IMR-90 (cell line): ENCODE results near the gene SLC2A6. TPM values are rescaled to one million over a fixed set of nuclear protein-coding genes. Genes with fewer than 3 reads are reported as not detected.

Experiments
- ATAC-seq: fragments of 200-7000 bp; cut with Tn5 transposase; 2 replicates; pipeline ENCODE4 v1.9.1; 2020; ENCODE audit warnings: low read depth, mild to moderate bottlenecking, moderate library complexity
- BruUV-seq: library from RNA; stranded (reverse); fragments of 400-500 nt; replicated peaks from 2 replicates; lab custom pipeline; 2021; lab: Mats Ljungman, UMichigan
- CTCF ChIA-PET: fragments of 300-600 bp; formaldehyde crosslinking; extraction: SDS; loops from one replicate; lab custom pipeline; 2021; ENCODE audit warnings: antibody characterized with exemption; lab: Yijun Ruan, JAX
- POLR2A ChIA-PET: fragments of 300-600 bp; sonication (Branson Sonifier 250); formaldehyde crosslinking; loops from one replicate; lab custom pipeline; 2022; ENCODE audit warnings: antibody characterized with exemption; ENCODE audit not compliant: unreplicated experiment; lab: Charles Lee
- DNase-seq: peaks from one replicate; pipeline ENCODE4 v3.0.0; 2013
- H2AFZ ChIP-seq: replicated peaks from 2 replicates; pipeline ENCODE3; 2013; ENCODE audit warnings: low read length, mild to moderate bottlenecking; ENCODE audit not compliant: poor library complexity
- H2AK5ac ChIP-seq: 2 replicates; pipeline ENCODE4 v1.6.1; 2013; ENCODE audit warnings: low read depth, low read length, inconsistent platforms
- H2AK9ac ChIP-seq: replicated peaks from 2 replicates; pipeline ENCODE3; 2013; ENCODE audit warnings: mild to moderate bottlenecking, low read depth, low read length, moderate library complexity; ENCODE audit not compliant: poor library complexity
- H2BK120ac ChIP-seq: 2 replicates; pipeline ENCODE4 v1.6.1; 2013; ENCODE audit warnings: low read depth, low read length, inconsistent platforms
- H2BK15ac ChIP-seq: 3 replicates; pipeline ENCODE4 v1.6.1; 2013; ENCODE audit warnings: low read depth, low read length, inconsistent platforms
- H2BK20ac ChIP-seq: 2 replicates; pipeline ENCODE4 v1.6.1; 2013; ENCODE audit warnings: low read depth, mild to moderate bottlenecking, inconsistent platforms, low read length, moderate library complexity
- H2BK5ac ChIP-seq: 2 replicates; pipeline ENCODE4 v1.6.1; 2013; ENCODE audit warnings: mild to moderate bottlenecking, low read depth, low read length, inconsistent platforms; ENCODE audit not compliant: poor library complexity, severe bottlenecking
- H3K14ac ChIP-seq: replicated peaks from 2 replicates; pipeline ENCODE4 v1.6.1; 2013; ENCODE audit warnings: low read depth, low read length, inconsistent platforms
- H3K18ac ChIP-seq: 2 replicates; pipeline ENCODE4 v1.6.1; 2013; ENCODE audit warnings: low read depth, low read length, control low read depth
- H3K23ac ChIP-seq: 2 replicates; pipeline ENCODE4 v1.6.1; 2013; ENCODE audit warnings: low read depth, low read length, inconsistent platforms
- H3K27ac ChIP-seq: 2 replicates; pipeline ENCODE4 v1.5.1; 2013; ENCODE audit warnings: mild to moderate bottlenecking, control low read depth, low read length; ENCODE audit not compliant: insufficient read depth
- H3K27me3 ChIP-seq: 2 replicates; pipeline ENCODE4 v1.6.1; 2013; ENCODE audit warnings: low read length; ENCODE audit not compliant: control insufficient read depth, insufficient read depth
- H3K36me3 ChIP-seq: 2 replicates; pipeline ENCODE4 v1.6.1; 2013; ENCODE audit warnings: low read length, mixed read lengths; ENCODE audit not compliant: control insufficient read depth, insufficient read depth
- H3K4ac ChIP-seq: 2 replicates; pipeline ENCODE4 v1.6.1; 2013; ENCODE audit warnings: low read depth, low read length, inconsistent platforms
- H3K4me1 ChIP-seq: 2 replicates; pipeline ENCODE4 v1.6.1; 2013; ENCODE audit warnings: low read length, mixed read lengths; ENCODE audit not compliant: control insufficient read depth, insufficient read depth
- H3K4me2 ChIP-seq: 2 replicates; pipeline ENCODE4 v1.6.1; 2013; ENCODE audit warnings: low read depth, mild to moderate bottlenecking, control low read depth, low read length, moderate library complexity
- H3K4me3 ChIP-seq: 2 replicates; pipeline ENCODE4 v1.5.1; 2013; ENCODE audit warnings: low read depth, mild to moderate bottlenecking, control low read depth, low read length, moderate library complexity; ENCODE audit not compliant: insufficient read depth
- H3K56ac ChIP-seq: 2 replicates; pipeline ENCODE4 v1.6.1; 2013; ENCODE audit warnings: low read length, inconsistent platforms; ENCODE audit not compliant: insufficient read depth; ENCODE audit errors: extremely low read depth
- H3K79me1 ChIP-seq, 2 experiments: 2 replicates each; pipeline ENCODE4 v1.6.1; 2013; ENCODE audit warnings: low read length in 2 of 2, inconsistent platforms in 1 of 2, low read depth in 1 of 2
- H3K9ac ChIP-seq: 2 replicates; pipeline ENCODE4 v1.6.1; 2013; ENCODE audit warnings: low read depth, low read length, control low read depth
- H3K9me1 ChIP-seq: 2 replicates; pipeline ENCODE4 v1.6.1; 2013; ENCODE audit warnings: low read length, inconsistent platforms; ENCODE audit not compliant: insufficient read depth
- H3K9me3 ChIP-seq: 2 replicates; pipeline ENCODE4 v1.6.1; 2013; ENCODE audit warnings: low read length; ENCODE audit not compliant: control insufficient read depth, insufficient read depth
- H4K20me1 ChIP-seq: 2 replicates; pipeline ENCODE4 v1.6.1; 2013; ENCODE audit warnings: low read length, inconsistent platforms; ENCODE audit not compliant: insufficient read depth
- H4K5ac ChIP-seq: 2 replicates; pipeline ENCODE4 v1.6.1; 2013; ENCODE audit warnings: mild to moderate bottlenecking, low read depth, low read length, control low read depth
- H4K8ac ChIP-seq, 2 experiments: 2 replicates each; pipeline ENCODE4 v1.6.1; 2013; ENCODE audit warnings: low read depth in 2 of 2, low read length in 2 of 2, control low read depth in 1 of 2, inconsistent platforms in 1 of 2
- H4K91ac ChIP-seq: 2 replicates; pipeline ENCODE4 v1.6.1; 2013; ENCODE audit warnings: low read depth, low read length, inconsistent platforms; ENCODE audit not compliant: insufficient read depth
- WGBS, 2 experiments: methylation state at CpG; one replicate each; pipeline versions ENCODE4 v1.1.5 to v1.1.7; 2013; ENCODE audit warnings: missing lambda C conversion rate in 2 of 2; ENCODE audit not compliant: insufficient read length in 1 of 2; ENCODE audit errors: extremely low coverage in 2 of 2; 5-methylcytosine and 5-hydroxymethylcytosine counted together
- dilution Hi-C: fragments of 300-500 bp; cut with HindIII; formaldehyde crosslinking; loops from one replicate; pipeline ENCODE4 v1.14.3; 2018; ENCODE audit warnings: low sequenced_read_pairs; ENCODE audit not compliant: unreplicated experiment
- in situ Hi-C: fragments of 300-500 bp; cut with MboI; formaldehyde crosslinking; loops from 3 replicates; pipeline ENCODE4 v1.14.3; 2019; ENCODE audit warnings: low sequenced_read_pairs, inconsistent platforms, mixed read lengths
- intact Hi-C: fragments of 100-400 bp; cut with micrococcal nuclease; formaldehyde crosslinking; loops from 2 replicates; pipeline ENCODE4 v1.10.0; 2022
- polyA plus RNA-seq, 3 experiments: library from polyadenylated mRNA; depleted of rRNA; stranded (reverse); fragments of >200 nt; gene quantifications; 2 replicates each; pipeline ENCODE4 v1.2.3, GENCODE V29; 2012; ENCODE audit warnings: low replicate concordance in 1 of 3
- total RNA-seq: library from RNA; depleted of rRNA; stranded (reverse); fragments of >200 nt; gene quantifications from 2 replicates; pipeline ENCODE4 v1.2.3, GENCODE V29; 2012
- TF ChIP-seq, protein P1 (sequence below): fragments of 150-350 bp; IDR thresholded peaks from 2 replicates; pipeline ENCODE4 v1.6.1; 2017; ENCODE audit warnings: mild to moderate bottlenecking, antibody characterized with exemption, low read length, low read depth
- TF ChIP-seq, protein P2 (sequence below): fragments of 150-350 bp; IDR thresholded peaks from 2 replicates; pipeline ENCODE4 v1.6.1; 2016; ENCODE audit warnings: low read depth, mild to moderate bottlenecking, low read length, moderate library complexity, borderline replicate concordance

SLC2A6 gene
- total and polyA plus RNA-seq, 2 of the 4 experiments (the other 2 are of a cell fraction), result 2.9 to 8.5 TPM

- dilution Hi-C loops (no loop called here), intact Hi-C loops (no loop called here), in situ Hi-C loops (no loop called here)
- Histone ChIP-seq H4K91ac (no peak overlapping the region), H3K9me1 (peaks cover 8% of the 10 kb centered on the region), H3K36me3 (peaks cover 4% of the 10 kb centered on the region; the same call in 1 of the 2 replicates), H3K56ac (no peak overlapping the region), H2BK5ac (no peak overlapping the region), H2AK9ac (no peak overlapping the region), H3K4me3 (peak overlapping the region; percentile 4; the same call in 1 of the 2 replicates), H3K4me1 (peaks cover under 1% of the 10 kb centered on the region; the same call in 1 of the 2 replicates), H3K23ac (no peak overlapping the region), H2AK5ac (no peak overlapping the region), H4K5ac (no peak overlapping the region), H4K8ac (no peak overlapping the region), H2BK120ac (no peak overlapping the region), H2AFZ (peak overlapping the region; percentile 79), H3K79me1 (no peaks in the 10 kb centered on the region), H3K27me3 (peaks cover 15% of the 10 kb centered on the region), H2BK15ac (no peak overlapping the region), H2BK20ac (no peak overlapping the region), H3K14ac (no peak overlapping the region), H3K27ac (no peak overlapping the region), H3K9me3 (no peaks in the 10 kb centered on the region), H3K18ac (no peak overlapping the region), H3K4me2 (peak overlapping the region; percentile 55; the same call in 1 of the 2 replicates), H4K20me1 (peaks cover under 1% of the 10 kb centered on the region; the same call in 1 of the 2 replicates), H3K9ac (no peak overlapping the region), H3K4ac (no peak overlapping the region)
- ChIA-PET CTCF (no interaction called here), POLR2A (no interaction called here)
- no TSS peak for BruUV-seq
- ATAC-seq (peak; percentile 56), DNase-seq (no peak)
- TF ChIP-seq, protein P1, sequence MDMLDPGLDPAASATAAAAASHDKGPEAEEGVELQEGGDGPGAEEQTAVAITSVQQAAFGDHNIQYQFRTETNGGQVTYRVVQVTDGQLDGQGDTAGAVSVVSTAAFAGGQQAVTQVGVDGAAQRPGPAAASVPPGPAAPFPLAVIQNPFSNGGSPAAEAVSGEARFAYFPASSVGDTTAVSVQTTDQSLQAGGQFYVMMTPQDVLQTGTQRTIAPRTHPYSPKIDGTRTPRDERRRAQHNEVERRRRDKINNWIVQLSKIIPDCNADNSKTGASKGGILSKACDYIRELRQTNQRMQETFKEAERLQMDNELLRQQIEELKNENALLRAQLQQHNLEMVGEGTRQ, result peak; percentile 38; the same call in 1 of the 2 replicates
- TF ChIP-seq, protein P2, sequence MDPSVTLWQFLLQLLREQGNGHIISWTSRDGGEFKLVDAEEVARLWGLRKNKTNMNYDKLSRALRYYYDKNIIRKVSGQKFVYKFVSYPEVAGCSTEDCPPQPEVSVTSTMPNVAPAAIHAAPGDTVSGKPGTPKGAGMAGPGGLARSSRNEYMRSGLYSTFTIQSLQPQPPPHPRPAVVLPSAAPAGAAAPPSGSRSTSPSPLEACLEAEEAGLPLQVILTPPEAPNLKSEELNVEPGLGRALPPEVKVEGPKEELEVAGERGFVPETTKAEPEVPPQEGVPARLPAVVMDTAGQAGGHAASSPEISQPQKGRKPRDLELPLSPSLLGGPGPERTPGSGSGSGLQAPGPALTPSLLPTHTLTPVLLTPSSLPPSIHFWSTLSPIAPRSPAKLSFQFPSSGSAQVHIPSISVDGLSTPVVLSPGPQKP, result no peak
- 1% methylated on average over 16 of the region's 57 CpGs; no CpG with 5 or more reads in 1 of the 2 experiments for WGBS, 2 experiments
These were observed 50.2 kb downstream of the SLC2A6 start for GRCh38 chr9:133428617-133429101.
